DOHH2 (cell line): Measurements from ENCODE around the gene SUGP2.

ENCODE experiments used
- H3F3A ChIP-seq: fragments of 200-600 bp; sonication (generic), shearing (Covaris generic); 2 replicates; pipeline ENCODE4 v1.6.0; 2016; ENCODE audit warnings: antibody characterized with exemption, mild to moderate bottlenecking; ENCODE audit not compliant: control insufficient read depth, insufficient read depth
- H3K27ac ChIP-seq: fragments of 200-600 bp; sonication (generic); 2 replicates; pipeline ENCODE4 v1.5.1; 2014; ENCODE audit warnings: low read depth, mild to moderate bottlenecking, low read length, moderate library complexity
- H3K27me3 ChIP-seq: fragments of 200-600 bp; sonication (generic); 2 replicates; pipeline ENCODE4 v1.6.1; 2014; ENCODE audit warnings: mild to moderate bottlenecking, low read length, mixed read lengths; ENCODE audit not compliant: control insufficient read depth
- H3K36me3 ChIP-seq: fragments of 200-600 bp; sonication (generic); 2 replicates; pipeline ENCODE4 v1.6.1; 2014; ENCODE audit warnings: mild to moderate bottlenecking, low read length, moderate library complexity, mixed read lengths; ENCODE audit not compliant: control insufficient read depth
- H3K4me1 ChIP-seq: fragments of 200-600 bp; sonication (generic); 2 replicates; pipeline ENCODE4 v1.6.1; 2014; ENCODE audit warnings: mild to moderate bottlenecking, low read length, mixed read lengths; ENCODE audit not compliant: control insufficient read depth
- H3K4me2 ChIP-seq: fragments of 200-600 bp; sonication (generic); 2 replicates; pipeline ENCODE4 v1.6.0; 2014; ENCODE audit warnings: mild to moderate bottlenecking, low read length, moderate library complexity
- H3K4me3 ChIP-seq: fragments of 200-600 bp; sonication (generic); 2 replicates; pipeline ENCODE4 v1.5.1; 2014; ENCODE audit warnings: mild to moderate bottlenecking, low read length, mixed read lengths
- H3K79me2 ChIP-seq: fragments of 200-600 bp; sonication (generic); 2 replicates; pipeline ENCODE4 v1.6.1; 2014; ENCODE audit warnings: mild to moderate bottlenecking, low read length, mixed read lengths; ENCODE audit not compliant: control insufficient read depth
- H3K9me2 ChIP-seq: fragments of 200-600 bp; sonication (generic); replicated peaks from 2 replicates; pipeline ENCODE4 v1.6.1; 2014; ENCODE audit warnings: mild to moderate bottlenecking, low read length, mixed read lengths; ENCODE audit not compliant: control insufficient read depth
- H3K9me3 ChIP-seq: fragments of 200-600 bp; sonication (generic); 2 replicates; pipeline ENCODE4 v1.6.1; 2014; ENCODE audit warnings: antibody characterized with exemption, low read length, mixed read lengths; ENCODE audit not compliant: control insufficient read depth, insufficient read depth
- H4K20me1 ChIP-seq: fragments of 200-600 bp; sonication (generic); 2 replicates; pipeline ENCODE4 v1.6.0; 2014; ENCODE audit warnings: low read depth, mild to moderate bottlenecking, antibody characterized with exemption, low read length, moderate library complexity; ENCODE audit not compliant: control insufficient read depth, insufficient read depth
- EZH2phosphoT487 ChIP-seq: fragments of 200-600 bp; sonication (generic); IDR thresholded peaks from 2 replicates; pipeline ENCODE4 v1.6.1; 2017; ENCODE audit warnings: borderline replicate concordance, mild to moderate bottlenecking, antibody characterized with exemption, low read length, moderate library complexity, mixed read lengths
- TF ChIP-seq, protein P1 (sequence below): fragments of 200-600 bp; sonication (generic); IDR thresholded peaks from one replicate; pipeline ENCODE4 v1.5.1; 2014; ENCODE audit warnings: antibody characterized with exemption, mild to moderate bottlenecking, low read depth, low read length; ENCODE audit not compliant: poor library complexity, severe bottlenecking

Gene SUGP2

DNA sequence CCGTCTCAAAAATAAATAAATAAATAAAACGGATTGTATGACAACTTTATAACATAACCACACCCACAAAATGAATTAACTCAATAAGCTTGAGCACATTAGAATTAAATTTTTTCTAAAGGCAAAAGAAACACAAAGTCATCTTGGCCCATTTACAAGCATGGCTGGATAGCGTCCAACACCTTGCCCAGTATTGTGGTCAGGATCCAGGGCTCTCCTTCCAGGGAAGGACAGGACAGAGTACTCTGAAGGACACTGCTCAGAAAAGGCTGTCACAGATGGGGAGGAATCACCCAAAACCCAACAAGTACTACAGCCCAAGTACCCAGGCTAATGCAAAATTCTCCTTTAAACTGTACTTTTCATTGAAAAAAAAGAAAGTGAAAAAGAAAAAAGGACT is 27.1 kb downstream of the SUGP2 start:
- Histone ChIP-seq H4K20me1 (no peaks in the 10 kb centered on the region; the same call in none of the 2 replicates), H3K4me1 (no peaks in the 10 kb centered on the region), H3K27me3 (no peaks in the 10 kb centered on the region), H3K79me2 (peaks cover 22% of the 10 kb centered on the region), H3K4me2 (no peak overlapping the region), H3F3A (no peaks in the 10 kb centered on the region), H3K36me3 (peaks cover 86% of the 10 kb centered on the region), H3K9me2 (no peaks in the 10 kb centered on the region), H3K4me3 (no peak overlapping the region), H3K9me3 (no peaks in the 10 kb centered on the region), H3K27ac (no peak overlapping the region)
- TF ChIP-seq EZH2phosphoT487 = no peak
- TF ChIP-seq, protein P1, sequence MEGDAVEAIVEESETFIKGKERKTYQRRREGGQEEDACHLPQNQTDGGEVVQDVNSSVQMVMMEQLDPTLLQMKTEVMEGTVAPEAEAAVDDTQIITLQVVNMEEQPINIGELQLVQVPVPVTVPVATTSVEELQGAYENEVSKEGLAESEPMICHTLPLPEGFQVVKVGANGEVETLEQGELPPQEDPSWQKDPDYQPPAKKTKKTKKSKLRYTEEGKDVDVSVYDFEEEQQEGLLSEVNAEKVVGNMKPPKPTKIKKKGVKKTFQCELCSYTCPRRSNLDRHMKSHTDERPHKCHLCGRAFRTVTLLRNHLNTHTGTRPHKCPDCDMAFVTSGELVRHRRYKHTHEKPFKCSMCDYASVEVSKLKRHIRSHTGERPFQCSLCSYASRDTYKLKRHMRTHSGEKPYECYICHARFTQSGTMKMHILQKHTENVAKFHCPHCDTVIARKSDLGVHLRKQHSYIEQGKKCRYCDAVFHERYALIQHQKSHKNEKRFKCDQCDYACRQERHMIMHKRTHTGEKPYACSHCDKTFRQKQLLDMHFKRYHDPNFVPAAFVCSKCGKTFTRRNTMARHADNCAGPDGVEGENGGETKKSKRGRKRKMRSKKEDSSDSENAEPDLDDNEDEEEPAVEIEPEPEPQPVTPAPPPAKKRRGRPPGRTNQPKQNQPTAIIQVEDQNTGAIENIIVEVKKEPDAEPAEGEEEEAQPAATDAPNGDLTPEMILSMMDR = no peak

DNA sequence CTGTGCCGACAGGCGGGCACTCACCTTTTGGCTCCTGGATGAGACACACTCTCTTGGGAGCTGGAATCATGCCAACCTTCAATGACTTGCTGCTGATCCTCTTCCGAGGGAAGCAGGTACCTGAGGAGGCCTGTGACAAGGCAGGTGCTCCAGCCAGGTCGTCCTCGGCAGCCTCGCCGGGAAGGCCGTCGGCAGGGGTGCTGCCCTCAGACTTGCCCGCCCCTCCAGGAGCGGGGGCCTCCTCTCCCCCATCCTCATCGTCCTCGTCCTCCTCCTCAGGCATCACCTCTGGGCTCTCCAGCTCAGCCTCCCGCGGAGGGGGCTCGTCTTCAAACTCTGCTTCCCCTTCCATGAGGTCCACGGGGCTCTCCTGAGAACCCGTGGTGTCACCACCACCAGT is 29.2 kb downstream of the SUGP2 start:
- Histone ChIP-seq H3K27me3 (no peaks in the 10 kb centered on the region), H3K4me1 (no peaks in the 10 kb centered on the region), H3K4me2 (no peak overlapping the region), H4K20me1 (peaks cover 5% of the 10 kb centered on the region), H3K9me2 (no peaks in the 10 kb centered on the region), H3K27ac (no peak overlapping the region), H3F3A (no peaks in the 10 kb centered on the region), H3K79me2 (peaks cover 19% of the 10 kb centered on the region), H3K36me3 (peaks cover 81% of the 10 kb centered on the region), H3K4me3 (no peak overlapping the region), H3K9me3 (no peaks in the 10 kb centered on the region)
- TF ChIP-seq EZH2phosphoT487 = no peak
- TF ChIP-seq, protein P1 = no peak

GRCh38 chr19:18999896-19000620 is 33.3 kb downstream of the SUGP2 start:
- Histone ChIP-seq H3K36me3 (peaks cover 86% of the 10 kb centered on the region), H3K9me3 (no peaks in the 10 kb centered on the region), H3K27ac (no peak overlapping the region), H3K79me2 (peaks cover 18% of the 10 kb centered on the region), H4K20me1 (peaks cover 5% of the 10 kb centered on the region), H3F3A (no peaks in the 10 kb centered on the region), H3K4me3 (no peak overlapping the region), H3K4me2 (no peak overlapping the region), H3K4me1 (no peaks in the 10 kb centered on the region), H3K9me2 (no peaks in the 10 kb centered on the region), H3K27me3 (no peaks in the 10 kb centered on the region)
- TF ChIP-seq, protein P1 = no peak
- no peak for TF ChIP-seq EZH2phosphoT487
